ENCODE data around the gene BCL10.
A peak's percentile ranks its signal among the peaks of the same experiment; 100 is the strongest.

BCL10 gene

GRCh38 chr1:85284202-85284601 is 7.8 kb upstream of the BCL10 start:
- Mint-ChIP-seq H3K4me3 (no peak overlapping the region), H3K9me3 (no peaks in the 10 kb centered on the region), H3K27ac (no peak overlapping the region), H3K36me3 (ENCODE audit: low read depth) (no peaks in the 10 kb centered on the region), H3K4me1 (peaks cover 6% of the 10 kb centered on the region), H3K27me3 (peaks cover 2% of the 10 kb centered on the region)
- DNase-seq, result no peak
- ATAC-seq, result no peak

- Mint-ChIP-seq H3K9me3 (no peaks in the 10 kb centered on the region), H3K27me3 (peaks cover 2% of the 10 kb centered on the region), H3K36me3 (ENCODE audit: low read depth) (no peaks in the 10 kb centered on the region), H3K4me3 (no peak overlapping the region), H3K27ac (no peak overlapping the region), H3K4me1 (peaks cover 11% of the 10 kb centered on the region)
- DNase-seq (no peak), ATAC-seq (no peak)
Measured at GRCh38 chr1:85283475-85284199, 7.2 kb upstream of the BCL10 start.

GRCh38 chr1:85282424-85282823 is 6.0 kb upstream of the BCL10 start:
- no peaks in the 10 kb centered on the region for H3K9me3 Mint-ChIP-seq
- ATAC-seq (no peak), DNase-seq (no peak)
- no peak overlapping the region for H3K27ac Mint-ChIP-seq
- H3K27me3 Mint-ChIP-seq, result peaks cover 2% of the 10 kb centered on the region
- H3K4me1 Mint-ChIP-seq, result peaks cover 14% of the 10 kb centered on the region
- no peaks in the 10 kb centered on the region for H3K36me3 Mint-ChIP-seq (ENCODE audit: low read depth)
- no peak overlapping the region for H3K4me3 Mint-ChIP-seq

GRCh38 chr1:85280636-85281035 is 4.2 kb upstream of the BCL10 start:
- Mint-ChIP-seq H3K27me3 (peaks cover 2% of the 10 kb centered on the region), H3K4me1 (peaks cover 17% of the 10 kb centered on the region)

DNA sequence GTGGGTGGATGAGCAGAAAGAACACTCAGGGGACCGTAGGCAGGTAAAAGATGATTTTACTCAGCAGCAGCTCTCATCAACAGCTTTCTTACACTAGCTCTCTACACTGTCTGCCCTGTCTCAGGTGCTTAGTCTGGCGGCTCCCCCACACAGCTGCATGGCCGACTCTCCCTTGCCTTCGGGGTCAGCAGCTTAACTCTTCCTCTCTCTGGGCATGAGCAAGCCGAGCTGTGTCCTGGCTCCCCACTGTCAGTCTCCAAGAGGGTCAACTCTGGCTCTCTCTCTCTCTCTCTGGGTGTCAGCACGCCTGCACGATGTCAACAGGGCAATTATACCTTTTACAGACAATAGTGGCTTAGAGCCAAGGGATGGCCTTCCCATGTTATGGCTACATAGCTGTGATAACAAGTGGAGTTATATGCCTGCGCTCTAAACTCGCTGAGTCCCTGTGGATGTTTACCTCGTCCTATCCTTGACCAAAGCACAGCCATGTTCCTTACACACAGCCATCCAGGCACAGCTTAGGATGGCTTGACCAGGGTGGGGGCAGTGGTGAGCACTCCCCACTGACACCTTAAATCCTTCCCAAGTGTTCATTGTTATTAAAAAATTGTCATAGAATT is 3.1 kb upstream of the BCL10 start:
- Mint-ChIP-seq H3K36me3 (ENCODE audit: low read depth) (peaks cover 2% of the 10 kb centered on the region), H3K9me3 (no peaks in the 10 kb centered on the region), H3K27ac (no peak overlapping the region), H3K4me3 (no peak overlapping the region), H3K27me3 (peaks cover under 1% of the 10 kb centered on the region), H3K4me1 (peaks cover 28% of the 10 kb centered on the region)
- ATAC-seq (no peak), DNase-seq (no peak)

More at GRCh38 chr1:85280636-85281035, 4.2 kb upstream of the BCL10 start:
- DNase-seq (no peak), ATAC-seq (no peak)
- no peak overlapping the region for H3K27ac Mint-ChIP-seq
- H3K4me3 Mint-ChIP-seq, result no peak overlapping the region
- no peaks in the 10 kb centered on the region for H3K36me3 Mint-ChIP-seq (ENCODE audit: low read depth)
- H3K9me3 Mint-ChIP-seq, result no peaks in the 10 kb centered on the region

DNA sequence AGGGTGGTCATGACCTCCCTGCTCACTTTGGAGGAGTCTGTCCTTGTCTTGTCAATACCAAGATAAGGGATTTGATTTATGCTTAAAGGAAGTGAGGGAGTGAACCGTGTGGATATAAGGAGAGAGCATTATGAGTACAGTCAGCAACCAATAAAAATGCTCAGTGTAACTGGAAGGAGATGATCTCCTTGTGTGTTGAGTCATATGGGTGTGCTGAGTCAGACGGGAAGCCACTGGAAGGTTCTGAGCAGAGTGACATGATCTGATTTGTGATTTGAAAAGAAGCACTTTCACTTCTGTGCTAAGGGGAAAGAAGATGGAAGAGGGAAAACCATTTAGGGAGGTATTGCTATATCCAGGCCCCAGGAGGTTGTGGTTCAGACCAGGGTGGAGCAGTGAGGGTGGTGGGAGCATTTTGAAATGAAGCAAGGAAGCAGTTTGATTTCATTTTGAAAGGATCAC is 2.5 kb upstream of the BCL10 start:
- ATAC-seq, result no peak
- H3K4me3 Mint-ChIP-seq, result no peak overlapping the region
- peak; percentile 39 for DNase-seq

DNA sequence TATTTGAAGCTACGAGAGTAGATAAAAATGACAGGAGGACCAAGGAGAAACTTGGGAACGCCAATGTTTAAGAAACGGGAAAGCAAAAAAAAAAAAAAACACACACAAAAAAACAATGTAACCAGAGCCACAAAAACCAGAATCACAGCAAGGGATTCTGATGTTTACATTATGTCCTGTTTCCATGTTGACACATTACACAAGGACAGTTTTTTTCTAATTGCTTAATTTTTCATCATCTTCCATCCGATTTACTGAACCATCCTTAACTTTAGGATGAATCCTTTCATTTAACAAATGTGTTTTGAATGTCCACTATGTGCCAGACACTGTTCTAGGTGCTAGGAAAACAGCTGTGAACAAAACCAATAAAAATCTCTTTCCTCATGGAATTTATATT is 1.4 kb upstream of the BCL10 start:
- Mint-ChIP-seq H3K4me3 (no peak overlapping the region), H3K27me3 (no peaks in the 10 kb centered on the region), H3K36me3 (ENCODE audit: low read depth) (peaks cover 11% of the 10 kb centered on the region), H3K4me1 (peaks cover 46% of the 10 kb centered on the region), H3K9me3 (no peaks in the 10 kb centered on the region), H3K27ac (no peak overlapping the region)
- ATAC-seq (no peak), DNase-seq (no peak)

More for the DNA sequence above, 2.5 kb upstream of the BCL10 start:
- Mint-ChIP-seq H3K9me3 (no peaks in the 10 kb centered on the region), H3K4me1 (peaks cover 35% of the 10 kb centered on the region), H3K27ac (peak overlapping the region; percentile 10), H3K27me3 (no peaks in the 10 kb centered on the region), H3K36me3 (ENCODE audit: low read depth) (peaks cover 3% of the 10 kb centered on the region)

GRCh38 chr1:85276978-85277639 is 677 bp upstream of the BCL10 start:
- peak overlapping the region; percentile 86 for H3K4me3 Mint-ChIP-seq
- peaks cover 14% of the 10 kb centered on the region for H3K36me3 Mint-ChIP-seq (ENCODE audit: low read depth)
- no peak for ATAC-seq
- H3K27me3 Mint-ChIP-seq, result no peaks in the 10 kb centered on the region
- H3K4me1 Mint-ChIP-seq, result peaks cover 49% of the 10 kb centered on the region
- no peak for DNase-seq
- H3K9me3 Mint-ChIP-seq, result no peaks in the 10 kb centered on the region
- H3K27ac Mint-ChIP-seq, result peak overlapping the region; percentile 78

DNA sequence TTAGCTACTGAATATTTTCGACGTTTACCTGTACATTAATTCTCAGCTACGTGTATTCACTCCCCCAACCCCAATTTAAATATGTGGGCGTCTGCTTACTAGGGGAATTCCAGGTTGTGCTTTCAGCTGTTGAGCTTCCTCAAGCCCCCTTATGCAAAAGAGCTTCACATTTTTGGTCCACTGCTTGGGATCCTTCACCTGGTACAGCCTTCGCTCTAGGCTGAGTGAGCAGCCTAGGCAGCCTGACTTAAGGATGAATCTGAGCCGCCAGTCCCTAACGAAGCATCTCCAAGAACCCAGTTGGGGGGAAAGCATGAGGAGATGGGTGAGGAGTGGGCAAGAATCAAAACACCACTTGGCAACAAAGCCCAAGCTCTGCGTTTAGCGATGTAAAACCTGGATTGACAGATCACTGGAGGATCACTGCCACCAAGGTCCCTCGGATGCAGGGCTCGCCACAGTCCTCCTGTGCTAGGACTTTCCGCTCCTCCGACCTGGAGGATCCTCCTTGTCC is 674 bp downstream of the BCL10 start:
- Mint-ChIP-seq H3K27ac (peak overlapping the region; percentile 89), H3K27me3 (no peaks in the 10 kb centered on the region), H3K4me3 (peak overlapping the region; percentile 86), H3K36me3 (ENCODE audit: low read depth) (peaks cover 25% of the 10 kb centered on the region), H3K4me1 (peaks cover 55% of the 10 kb centered on the region), H3K9me3 (no peaks in the 10 kb centered on the region)
- DNase-seq, result no peak
- ATAC-seq, result no peak

DNA sequence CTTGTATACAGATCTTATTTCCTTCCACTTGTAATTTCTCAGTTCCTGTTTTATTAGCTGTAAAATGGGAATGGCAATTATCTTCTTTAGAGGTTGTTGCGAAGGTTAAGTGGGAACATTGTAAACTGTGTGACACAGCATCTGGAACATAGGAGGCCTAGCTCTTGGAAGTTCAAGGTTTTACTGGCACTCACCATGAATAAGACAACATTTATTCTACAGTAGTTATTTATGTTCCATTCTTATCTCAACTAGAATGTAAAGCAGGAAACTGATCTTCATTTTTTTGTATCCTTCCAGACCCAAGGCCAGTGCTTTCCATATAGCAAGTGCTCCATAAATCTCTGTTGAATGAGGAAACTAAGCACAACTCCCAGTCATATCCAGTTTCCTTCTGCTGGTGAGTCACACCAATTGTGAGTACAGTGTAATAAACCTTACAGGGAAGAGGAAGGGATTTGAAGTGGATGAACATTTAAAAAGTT is 1.4 kb downstream of the BCL10 start:
- Mint-ChIP-seq H3K36me3 (ENCODE audit: low read depth) (peaks cover 29% of the 10 kb centered on the region), H3K27me3 (no peaks in the 10 kb centered on the region), H3K9me3 (no peaks in the 10 kb centered on the region), H3K27ac (peak overlapping the region; percentile 89), H3K4me1 (peaks cover 55% of the 10 kb centered on the region), H3K4me3 (peak overlapping the region; percentile 86)
- ATAC-seq, result no peak
- DNase-seq, result no peak

DNA sequence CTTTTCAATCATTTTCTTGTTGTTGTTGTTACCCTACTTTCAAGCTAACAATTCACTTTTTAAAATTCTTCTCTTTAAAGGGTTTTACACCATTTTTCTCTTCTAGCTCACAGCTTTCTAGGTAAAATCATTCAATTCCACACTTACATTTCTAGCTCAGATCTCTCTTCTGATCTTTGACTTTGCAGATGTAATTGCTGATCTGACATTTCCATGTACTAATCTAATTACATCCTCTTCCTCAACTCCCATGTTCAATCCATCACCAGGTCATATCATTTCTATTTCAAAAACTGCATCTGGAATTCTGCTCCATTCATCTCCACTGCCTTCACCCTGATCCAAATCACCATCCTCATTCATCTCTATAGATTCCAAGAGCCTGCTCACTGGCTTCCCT is 3.0 kb downstream of the BCL10 start:
- ATAC-seq (no peak), DNase-seq (no peak)
- no peak overlapping the region for H3K4me3 Mint-ChIP-seq
- H3K36me3 Mint-ChIP-seq (ENCODE audit: low read depth), result peaks cover 38% of the 10 kb centered on the region
- H3K4me1 Mint-ChIP-seq, result peaks cover 44% of the 10 kb centered on the region
- H3K9me3 Mint-ChIP-seq, result no peaks in the 10 kb centered on the region
- no peaks in the 10 kb centered on the region for H3K27me3 Mint-ChIP-seq
- no peak overlapping the region for H3K27ac Mint-ChIP-seq

DNA sequence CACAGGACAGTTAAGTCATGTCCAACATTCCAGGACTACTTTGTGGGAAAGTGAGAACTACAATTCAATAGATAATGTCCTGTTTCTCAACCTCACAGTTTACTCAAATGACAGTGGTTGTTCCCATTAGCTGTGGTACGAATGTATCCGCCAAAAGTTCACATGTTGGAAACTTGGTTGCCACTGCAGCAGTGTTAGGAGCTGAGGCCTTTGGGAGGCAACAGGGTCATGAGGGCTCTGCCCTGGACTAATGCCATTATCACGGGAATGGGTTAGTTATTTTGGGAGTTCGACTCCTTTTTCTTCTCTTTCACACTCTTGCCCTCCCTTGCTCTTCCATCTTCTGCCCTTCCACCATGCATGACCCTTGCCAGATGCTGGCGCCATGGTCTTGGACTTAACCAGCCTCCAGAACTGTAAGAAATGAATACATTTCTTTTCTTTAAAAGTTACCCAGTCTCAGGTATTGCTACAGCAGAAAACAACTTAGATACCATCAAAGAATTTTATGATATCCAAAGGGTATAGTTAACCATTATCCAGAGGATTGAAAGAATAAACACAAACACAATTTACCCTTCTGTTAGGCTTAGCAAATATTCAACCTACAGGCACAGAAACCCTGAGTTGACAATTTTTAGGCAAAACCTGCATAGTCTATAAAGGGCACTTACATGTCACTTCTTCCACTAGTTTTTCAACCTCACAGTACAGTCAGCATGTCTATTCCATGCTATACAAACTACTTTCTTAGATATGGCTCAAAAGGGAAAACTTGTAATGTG is 7.4 kb downstream of the BCL10 start:
- ATAC-seq (no peak), DNase-seq (no peak)
- Mint-ChIP-seq H3K9me3 (no peaks in the 10 kb centered on the region), H3K4me3 (no peak overlapping the region), H3K27ac (no peak overlapping the region), H3K27me3 (no peaks in the 10 kb centered on the region), H3K4me1 (peaks cover 26% of the 10 kb centered on the region), H3K36me3 (ENCODE audit: low read depth) (peaks cover 51% of the 10 kb centered on the region)

DNA sequence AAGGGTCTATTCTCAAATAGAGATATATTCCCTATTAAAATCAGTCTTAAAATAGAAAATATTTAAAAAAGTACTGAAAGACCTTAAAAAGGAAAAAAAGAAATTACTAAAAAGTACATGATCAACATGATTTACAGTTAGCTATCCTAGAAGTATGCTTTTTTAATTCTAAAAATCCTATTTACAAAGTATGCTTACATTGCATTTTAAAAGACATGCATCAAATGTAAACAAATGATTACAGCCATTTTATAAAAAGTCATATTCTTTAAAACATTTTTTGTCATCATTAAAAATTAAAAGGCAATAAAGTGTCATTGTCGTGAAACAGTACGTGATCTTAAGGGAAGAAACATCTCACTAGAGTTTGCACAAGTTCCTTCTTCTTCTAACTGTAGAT is 9.1 kb downstream of the BCL10 start:
- Mint-ChIP-seq H3K36me3 (ENCODE audit: low read depth) (peaks cover 49% of the 10 kb centered on the region), H3K4me3 (no peak overlapping the region), H3K27me3 (no peaks in the 10 kb centered on the region), H3K27ac (no peak overlapping the region), H3K4me1 (peaks cover 11% of the 10 kb centered on the region), H3K9me3 (no peaks in the 10 kb centered on the region)
- ATAC-seq (no peak), DNase-seq (no peak)

DNA sequence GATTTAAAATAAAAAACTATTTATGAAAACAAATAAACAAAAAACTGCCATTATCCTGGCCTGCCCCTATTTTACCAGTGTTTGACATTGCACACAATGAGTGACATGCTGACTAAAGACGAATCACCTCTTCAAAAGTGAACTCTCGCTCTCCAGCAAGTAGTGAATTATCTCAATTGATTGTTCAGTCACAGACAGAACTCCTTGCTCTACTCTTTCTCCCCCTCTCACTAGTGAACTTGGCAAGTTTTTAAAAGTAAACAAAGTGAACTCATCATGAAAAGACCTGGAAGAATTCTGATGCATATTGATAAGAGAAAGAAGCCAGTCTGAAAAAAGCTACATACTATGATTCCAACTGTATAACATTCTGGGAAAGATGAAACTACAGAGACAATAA is 12.3 kb downstream of the BCL10 start:
- no peak for ATAC-seq
- peaks cover 6% of the 10 kb centered on the region for H3K4me1 Mint-ChIP-seq
- no peak for DNase-seq
- H3K27ac Mint-ChIP-seq, result no peak overlapping the region
- peaks cover 4% of the 10 kb centered on the region for H3K9me3 Mint-ChIP-seq
- no peak overlapping the region for H3K4me3 Mint-ChIP-seq
- H3K36me3 Mint-ChIP-seq (ENCODE audit: low read depth), result peaks cover 34% of the 10 kb centered on the region
- no peaks in the 10 kb centered on the region for H3K27me3 Mint-ChIP-seq

All from activated naive CD8-positive, alpha-beta T cell treated with anti-CD3 and anti-CD28 coated beads, Interleukin-2, amount 50 U/mL, for 24 hours (primary cell).